HCEC 1CT (cell line): ENCODE results near the gene C5.
"Not testable (repeated sequence)": the region's sequence is repeated elsewhere in the genome, so short reads cannot be mapped to it uniquely, and the experiment has no call there.

Experiments
- DNase-seq: peaks from one replicate; pipeline ENCODE4 v3.0.0-alpha.2; 2017

C5 gene

GRCh38 chr9:120977321-120977720, 72.8 kb downstream of the C5 start:
- DNase-seq = no peak

- no peak for DNase-seq
These were observed 75.2 kb downstream of the C5 start for GRCh38 chr9:120974921-120975320.

GRCh38 chr9:120974181-120974580, 75.9 kb downstream of the C5 start:
- DNase-seq = no peak

- DNase-seq = no peak
These were observed 78.1 kb downstream of the C5 start for GRCh38 chr9:120971938-120972337.

- not testable (repeated sequence) for DNase-seq
These were observed 78.6 kb downstream of the C5 start for GRCh38 chr9:120971471-120971870.

GRCh38 chr9:120970244-120970643, 79.8 kb downstream of the C5 start:
- DNase-seq = peak; percentile 33

GRCh38 chr9:120966013-120966369, 84.1 kb downstream of the C5 start:
- DNase-seq = no peak

GRCh38 chr9:120965344-120966012, 84.6 kb downstream of the C5 start:
- DNase-seq = no peak

GRCh38 chr9:120961936-120962335, 88.1 kb downstream of the C5 start:
- DNase-seq = no peak

GRCh38 chr9:120960001-120960400, 90.1 kb downstream of the C5 start:
- no peak for DNase-seq

GRCh38 chr9:120956862-120957261, 93.2 kb downstream of the C5 start:
- DNase-seq = no peak

GRCh38 chr9:120951960-120952618, 98.0 kb downstream of the C5 start:
- DNase-seq = no peak

GRCh38 chr9:120950421-120951388, 99.4 kb downstream of the C5 start:
- no peak for DNase-seq

- DNase-seq = no peak
These were observed 100.8 kb downstream of the C5 start for GRCh38 chr9:120949290-120949689.

- no peak for DNase-seq
These were observed 101.3 kb downstream of the C5 start for GRCh38 chr9:120948824-120949223.

GRCh38 chr9:120947222-120947621, 102.9 kb downstream of the C5 start:
- DNase-seq = no peak

- DNase-seq = peak; percentile 78
These were observed 103.8 kb downstream of the C5 start for GRCh38 chr9:120946259-120946658.

GRCh38 chr9:120944948-120945347, 105.1 kb downstream of the C5 start:
- no peak for DNase-seq

GRCh38 chr9:120944434-120944843, 105.6 kb downstream of the C5 start:
- no peak for DNase-seq

- no peak for DNase-seq
These were observed 107.7 kb downstream of the C5 start for GRCh38 chr9:120942186-120943001.

GRCh38 chr9:120941046-120941770, 108.9 kb downstream of the C5 start:
- DNase-seq = peak; percentile 75

- no peak for DNase-seq
These were observed 109.5 kb downstream of the C5 start for GRCh38 chr9:120940573-120940972.
